Panc1 (cell line): ENCODE measurements around the gene ADAM22. TPM values are rescaled to one million over a fixed set of nuclear protein-coding genes. Genes with fewer than 3 reads are reported as not detected.

Experiments used
- ATAC-seq: fragments of 200-7000 bp; cut with Tn5 transposase; 2 replicates; pipeline ENCODE4 v1.9.1; 2020; ENCODE audit warnings: mild to moderate bottlenecking, moderate library complexity
- BruUV-seq: library from RNA; stranded (reverse); fragments of 400-500 nt; replicated peaks from 2 replicates; lab custom pipeline; 2021; lab: Mats Ljungman, UMichigan
- CTCF ChIA-PET: fragments of 300-600 bp; sonication (Branson Sonifier 250); formaldehyde crosslinking; loops from one replicate; lab custom pipeline; 2022; ENCODE audit warnings: antibody characterized with exemption; lab: Charles Lee
- POLR2A ChIA-PET: fragments of 300-600 bp; sonication (Branson Sonifier 250); formaldehyde crosslinking; loops from one replicate; lab custom pipeline; 2022; ENCODE audit warnings: antibody characterized with exemption; lab: Charles Lee
- DNase-seq: peaks from one replicate; pipeline ENCODE4 v3.0.0-alpha.2; 2010; ENCODE audit warnings: low read depth, low spot score
- H3K27ac ChIP-seq: 2 replicates; pipeline ENCODE4 v1.5.1; 2011; ENCODE audit warnings: mild to moderate bottlenecking, low read length, inconsistent platforms
- H3K27me3 ChIP-seq: fragments of 200-500 bp; sonication (Bioruptor generic); 2 replicates; pipeline ENCODE4 v1.6.0; 2014; ENCODE audit warnings: low read length, inconsistent platforms; ENCODE audit not compliant: control insufficient read depth, insufficient read depth
- H3K36me3 ChIP-seq: fragments of 200-500 bp; sonication (Bioruptor generic); 2 replicates; pipeline ENCODE4 v1.5.1; 2014; ENCODE audit warnings: inconsistent platforms, mild to moderate bottlenecking, low read length, moderate library complexity; ENCODE audit not compliant: control insufficient read depth, insufficient read depth
- H3K4me1 ChIP-seq: 2 replicates; pipeline ENCODE4 v1.5.1; 2011; ENCODE audit warnings: inconsistent platforms, mild to moderate bottlenecking, low read length, moderate library complexity; ENCODE audit not compliant: control insufficient read depth, insufficient read depth
- H3K4me3 ChIP-seq, 2 experiments: 2 replicates each; pipeline ENCODE4 v1.5.1; 2011 to 2012; ENCODE audit warnings: low read depth in 2 of 2, low read length in 2 of 2, mild to moderate bottlenecking in 2 of 2, inconsistent platforms in 1 of 2, moderate library complexity in 1 of 2
- H3K9me3 ChIP-seq: fragments of 200-500 bp; sonication (Bioruptor generic); 2 replicates; pipeline ENCODE4 v1.5.1; 2014; ENCODE audit warnings: low read depth, mild to moderate bottlenecking, inconsistent platforms, low read length, moderate library complexity; ENCODE audit not compliant: control insufficient read depth, insufficient read depth
- CTCF ChIP-seq: fragments of 450-650 bp; IDR thresholded peaks from 2 replicates; pipeline ENCODE4 v1.5.1; 2017; ENCODE audit warnings: mild to moderate bottlenecking
- POLR2AphosphoS5 ChIP-seq: IDR thresholded peaks from 2 replicates; pipeline ENCODE4 v1.6.1; 2012; ENCODE audit warnings: mild to moderate bottlenecking, low read depth, low read length, moderate library complexity
- REST ChIP-seq, 2 experiments: IDR thresholded peaks; 2 replicates each; pipeline ENCODE4 v1.6.1; 2011 to 2012; ENCODE audit warnings: low read depth in 2 of 2, control low read depth in 1 of 2, low read length in 1 of 2, mild to moderate bottlenecking in 1 of 2, moderate library complexity in 1 of 2; ENCODE audit not compliant: insufficient read depth in 1 of 2
- SIN3A ChIP-seq: IDR thresholded peaks from 2 replicates; pipeline ENCODE4 v1.6.1; 2012; ENCODE audit warnings: low read depth, mild to moderate bottlenecking, low read length, moderate library complexity, borderline replicate concordance; ENCODE audit not compliant: insufficient read depth
- TCF7L2 ChIP-seq: IDR thresholded peaks from 2 replicates; pipeline ENCODE4 v1.6.1; 2011; ENCODE audit warnings: mild to moderate bottlenecking, low read depth, low read length, inconsistent platforms
- in situ Hi-C: cut with HindIII; loops from 2 replicates; pipeline ENCODE4 v1.10.0; 2016; ENCODE audit warnings: low sequenced_read_pairs, low pct_unique_long_range_greater_than_20kb
- intact Hi-C: fragments of 100-400 bp; cut with micrococcal nuclease; formaldehyde crosslinking; loops from one replicate; pipeline ENCODE4 v1.10.0; 2022; ENCODE audit not compliant: unreplicated experiment
- total RNA-seq: library from RNA; stranded (reverse); gene quantifications from one replicate; pipeline ENCODE4 v1.2.1, GENCODE V29; 2021; ENCODE audit not compliant: unreplicated experiment

The ADAM22 gene
- total RNA-seq, 1 experiment from 2014 or later = 4.2 TPM

- CTCF ChIA-PET = no interaction called here
- Histone ChIP-seq H3K27ac (no peak overlapping the region), H3K4me1 (no peaks in the 10 kb centered on the region), H3K4me3 (no peak overlapping the region), H3K9me3 (no peaks in the 10 kb centered on the region), H3K27me3 (no peaks in the 10 kb centered on the region), H3K36me3 (no peaks in the 10 kb centered on the region)
- no TSS peak for BruUV-seq
- POLR2A ChIA-PET = no interaction called here
- no peak for DNase-seq
- no peak for TF ChIP-seq TCF7L2
- no peak for TF ChIP-seq SIN3A
- no peak for TF ChIP-seq POLR2AphosphoS5
- no peak for TF ChIP-seq REST (IDR thresholded peaks at IDR 0.05; ENCODE audit: insufficient read depth in 1 of 2, low read depth in 2 of 2, low read length in 1 of 2)
- TF ChIP-seq CTCF = no peak
- intact Hi-C loops (no loop called here), in situ Hi-C loops (no loop called here)
- ATAC-seq = no peak
Measured at GRCh38 chr7:88105231-88105630, 171.2 kb downstream of the ADAM22 start.

GRCh38 chr7:88106434-88106833 lies 172.4 kb downstream of the ADAM22 start:
- intact Hi-C loops (no loop called here), in situ Hi-C loops (no loop called here)
- TF ChIP-seq REST (IDR thresholded peaks at IDR 0.05; ENCODE audit: insufficient read depth in 1 of 2, low read depth in 2 of 2, low read length in 1 of 2) (no peak), CTCF (no peak), SIN3A (no peak), POLR2AphosphoS5 (no peak), TCF7L2 (no peak)
- no peaks in the 10 kb centered on the region for H3K27me3 ChIP-seq
- CTCF ChIA-PET = no interaction called here
- H3K4me1 ChIP-seq = no peaks in the 10 kb centered on the region
- DNase-seq (no peak), ATAC-seq (no peak)
- H3K4me3 ChIP-seq = no peak overlapping the region
- H3K9me3 ChIP-seq = no peaks in the 10 kb centered on the region
- POLR2A ChIA-PET = no interaction called here
- H3K36me3 ChIP-seq = no peaks in the 10 kb centered on the region
- H3K27ac ChIP-seq = no peak overlapping the region
- BruUV-seq = no TSS peak
